T follicular helper cell (primary cell): ENCODE measurements around the gene ZBTB16.

Experiments
- DNase-seq: peaks from one replicate; pipeline ENCODE4 v3.0.0-alpha.2; 2020; ENCODE audit warnings: low read depth

Gene ZBTB16

GRCh38 chr11:114187173-114187572 is 127.7 kb downstream of the ZBTB16 start:
- DNase-seq = no peak

GRCh38 chr11:114188851-114189570 is 129.5 kb downstream of the ZBTB16 start:
- no peak for DNase-seq

- DNase-seq = no peak
Measured at GRCh38 chr11:114190630-114191029, 131.1 kb downstream of the ZBTB16 start.

- no peak for DNase-seq
Measured at GRCh38 chr11:114191893-114192292, 132.4 kb downstream of the ZBTB16 start.

GRCh38 chr11:114192841-114193389 is 133.4 kb downstream of the ZBTB16 start:
- no peak for DNase-seq

- DNase-seq = no peak
Measured at GRCh38 chr11:114193730-114194679, 134.5 kb downstream of the ZBTB16 start.

- DNase-seq = no peak
Measured at GRCh38 chr11:114194702-114195101, 135.2 kb downstream of the ZBTB16 start.

GRCh38 chr11:114195151-114195550 is 135.6 kb downstream of the ZBTB16 start:
- DNase-seq = no peak

GRCh38 chr11:114195981-114196731 is 136.6 kb downstream of the ZBTB16 start:
- no peak for DNase-seq

GRCh38 chr11:114196997-114197703 is 137.6 kb downstream of the ZBTB16 start:
- no peak for DNase-seq

- DNase-seq = no peak
Measured at GRCh38 chr11:114197799-114198500, 138.4 kb downstream of the ZBTB16 start.

- no peak for DNase-seq
Measured at GRCh38 chr11:114199051-114199450, 139.5 kb downstream of the ZBTB16 start.

- no peak for DNase-seq
Measured at GRCh38 chr11:114200351-114201133, 141.0 kb downstream of the ZBTB16 start.

- no peak for DNase-seq
Measured at GRCh38 chr11:114201219-114201618, 141.7 kb downstream of the ZBTB16 start.

GRCh38 chr11:114202011-114202609 is 142.6 kb downstream of the ZBTB16 start:
- DNase-seq = no peak

GRCh38 chr11:114207096-114207495 is 147.6 kb downstream of the ZBTB16 start:
- DNase-seq = no peak

GRCh38 chr11:114208377-114208776 is 148.9 kb downstream of the ZBTB16 start:
- no peak for DNase-seq

GRCh38 chr11:114209343-114209742 is 149.8 kb downstream of the ZBTB16 start:
- no peak for DNase-seq

- no peak for DNase-seq
Measured at GRCh38 chr11:114209904-114210303, 150.4 kb downstream of the ZBTB16 start.
